Measurements from ENCODE around the gene S100A3.
A peak's percentile ranks its signal among the peaks of the same experiment; 100 is the strongest.
"Not testable (repeated sequence)": the region's sequence is repeated elsewhere in the genome, so short reads cannot be mapped to it uniquely, and the experiment has no call there.

The S100A3 gene

GRCh38 chr1:153568367-153569099, 19.5 kb upstream of the S100A3 start:
- peak; percentile 91 for DNase-seq (ENCODE audit: low spot score)

GRCh38 chr1:153567621-153568366, 18.7 kb upstream of the S100A3 start:
- DNase-seq (ENCODE audit: low spot score) = peak; percentile 31

GRCh38 chr1:153566414-153567371, 17.6 kb upstream of the S100A3 start:
- DNase-seq (ENCODE audit: low spot score) = peak; percentile 67

- DNase-seq (ENCODE audit: low spot score) = no peak
These were observed 16.7 kb upstream of the S100A3 start, which contains the start of gene S100A2 for GRCh38 chr1:153565529-153566374. Gene S100A2, minus strand, starts transcription at chr1:153565844. Its CDS starts 1,967 bp downstream, at chr1:153563877.

GRCh38 chr1:153563991-153564390, 14.9 kb upstream of the S100A3 start:
- DNase-seq (ENCODE audit: low spot score) = no peak

- no peak for DNase-seq (ENCODE audit: low spot score)
These were observed 14.4 kb upstream of the S100A3 start for GRCh38 chr1:153563483-153563901.

GRCh38 chr1:153562021-153562420, 13.0 kb upstream of the S100A3 start:
- DNase-seq (ENCODE audit: low spot score) = not testable (repeated sequence)

- no peak for DNase-seq (ENCODE audit: low spot score)
These were observed 12.5 kb upstream of the S100A3 start for GRCh38 chr1:153561466-153561985.

GRCh38 chr1:153560771-153561465, 11.9 kb upstream of the S100A3 start:
- no peak for DNase-seq (ENCODE audit: low spot score)

- no peak for DNase-seq (ENCODE audit: low spot score)
These were observed 11.2 kb upstream of the S100A3 start for GRCh38 chr1:153560241-153560640.

GRCh38 chr1:153557877-153558276, 8.8 kb upstream of the S100A3 start:
- no peak for DNase-seq (ENCODE audit: low spot score)

GRCh38 chr1:153556348-153556747, 7.3 kb upstream of the S100A3 start:
- no peak for DNase-seq (ENCODE audit: low spot score)

GRCh38 chr1:153553830-153554541, 4.9 kb upstream of the S100A3 start:
- no peak for DNase-seq (ENCODE audit: low spot score)

GRCh38 chr1:153553096-153553495, 4.0 kb upstream of the S100A3 start:
- no peak for DNase-seq (ENCODE audit: low spot score)

- DNase-seq (ENCODE audit: low spot score) = no peak
These were observed 3.3 kb upstream of the S100A3 start for GRCh38 chr1:153552335-153552734.

- no peak for DNase-seq (ENCODE audit: low spot score)
These were observed 1.9 kb upstream of the S100A3 start for GRCh38 chr1:153550827-153551500.

- DNase-seq (ENCODE audit: low spot score) = no peak
These were observed 1.3 kb upstream of the S100A3 start for GRCh38 chr1:153550398-153550758.

GRCh38 chr1:153549741-153550397, 811 bp upstream of the S100A3 start:
- no peak for DNase-seq (ENCODE audit: low spot score)

All from cerebellar cortex (tissue), 1 donor.